HG02623 (cell line): Measurements from ENCODE around the gene GPR158.

Experiments
- ATAC-seq: cut with Tn5 transposase; IDR thresholded peaks from one replicate; pipeline ENCODE4 v1.9.1; 2021; ENCODE audit warnings: moderate library complexity; ENCODE audit not compliant: unreplicated experiment

GPR158 gene

GRCh38 chr10:25555865-25556264 is 381.1 kb downstream of the GPR158 start:
- ATAC-seq, result no peak

GRCh38 chr10:25556457-25556856 is 381.7 kb downstream of the GPR158 start:
- ATAC-seq, result no peak

- no peak for ATAC-seq
Measured at GRCh38 chr10:25557136-25557535, 382.3 kb downstream of the GPR158 start.

GRCh38 chr10:25561758-25562157 is 387.0 kb downstream of the GPR158 start:
- no peak for ATAC-seq

GRCh38 chr10:25562547-25562946 is 387.7 kb downstream of the GPR158 start:
- no peak for ATAC-seq

- ATAC-seq, result no peak
Measured at GRCh38 chr10:25564351-25564750, 389.6 kb downstream of the GPR158 start.

- no peak for ATAC-seq
Measured at GRCh38 chr10:25565570-25565969, 390.8 kb downstream of the GPR158 start.

- ATAC-seq, result no peak
Measured at GRCh38 chr10:25573316-25573715, 398.5 kb downstream of the GPR158 start.

- no peak for ATAC-seq
Measured at GRCh38 chr10:25575343-25575742, 400.5 kb downstream of the GPR158 start.

GRCh38 chr10:25578061-25578460 is 403.3 kb downstream of the GPR158 start:
- no peak for ATAC-seq

- no peak for ATAC-seq
Measured at GRCh38 chr10:25582961-25583360, 408.2 kb downstream of the GPR158 start.

- no peak for ATAC-seq
Measured at GRCh38 chr10:25600651-25601050, 425.9 kb downstream of the GPR158 start.

GRCh38 chr10:25604591-25604990 is 429.8 kb downstream of the GPR158 start:
- ATAC-seq, result no peak

GRCh38 chr10:25614652-25615051 is 439.9 kb downstream of the GPR158 start:
- ATAC-seq, result no peak

GRCh38 chr10:25615926-25616325 is 441.1 kb downstream of the GPR158 start:
- ATAC-seq, result no peak

GRCh38 chr10:25616903-25617592 is 442.2 kb downstream of the GPR158 start:
- ATAC-seq, result no peak

- no peak for ATAC-seq
Measured at GRCh38 chr10:25627606-25628005, 452.8 kb downstream of the GPR158 start.

- ATAC-seq, result no peak
Measured at GRCh38 chr10:25629333-25629732, 454.5 kb downstream of the GPR158 start.

GRCh38 chr10:25631471-25631870 is 456.7 kb downstream of the GPR158 start:
- ATAC-seq, result no peak

GRCh38 chr10:25632802-25633201 is 458.0 kb downstream of the GPR158 start:
- ATAC-seq, result no peak

- no peak for ATAC-seq
Measured at GRCh38 chr10:25633542-25633941, 458.7 kb downstream of the GPR158 start.

- ATAC-seq, result no peak
Measured at GRCh38 chr10:25639646-25640045, 464.8 kb downstream of the GPR158 start.

GRCh38 chr10:25641595-25641994 is 466.8 kb downstream of the GPR158 start:
- ATAC-seq, result no peak
